T-helper 9 cell (primary cell): ENCODE measurements around the gene XIRP1.

Source experiments
- DNase-seq: peaks from one replicate; pipeline ENCODE4 v3.0.0-alpha.2; 2020

XIRP1 gene

DNA sequence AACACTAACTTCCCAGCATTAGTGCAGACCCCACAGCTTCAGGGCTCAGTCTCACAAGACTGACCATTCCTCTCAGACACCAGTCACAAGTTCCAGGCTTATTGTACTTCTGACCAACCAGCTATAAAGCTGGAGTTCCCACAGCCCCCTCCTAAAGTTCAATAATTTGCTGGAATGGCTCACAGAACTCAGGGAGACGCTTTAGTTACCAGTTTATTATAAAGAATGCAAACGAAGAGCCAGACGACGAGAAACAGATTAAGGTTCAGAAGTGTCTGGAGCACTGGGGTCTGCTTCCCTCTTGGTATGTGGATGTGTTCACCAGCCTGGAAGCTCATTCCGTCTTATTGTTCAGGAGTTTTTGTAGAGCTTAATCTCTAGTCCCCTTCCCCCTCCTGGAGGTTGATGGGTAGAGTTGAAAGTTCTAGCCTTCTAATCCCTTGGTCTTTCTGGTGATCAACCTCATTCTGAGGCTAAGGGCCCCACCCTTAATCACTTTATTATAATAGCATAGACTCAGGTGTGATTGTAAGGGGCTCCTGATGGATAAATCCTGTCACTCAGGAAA, 34.2 kb downstream of the XIRP1 start:
- DNase-seq = no peak

DNA sequence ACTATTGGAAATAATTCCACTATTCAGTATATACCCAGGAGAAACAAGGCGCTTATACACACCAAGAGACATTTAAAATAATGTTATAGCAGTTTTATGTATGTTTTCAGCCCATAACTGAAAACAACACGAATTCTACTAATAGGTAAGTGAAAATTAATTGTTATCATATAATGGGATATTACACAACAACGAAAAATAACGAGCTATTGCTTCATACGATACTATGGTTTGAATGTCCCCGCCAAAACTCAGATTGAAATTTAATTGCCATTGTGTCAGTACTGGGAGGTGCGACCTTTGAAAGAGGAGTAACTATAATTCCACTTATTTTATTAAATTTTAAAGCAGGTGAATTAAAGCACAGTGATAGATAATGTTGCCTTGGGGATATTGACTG, 35.0 kb downstream of the XIRP1 start:
- DNase-seq = no peak

DNA sequence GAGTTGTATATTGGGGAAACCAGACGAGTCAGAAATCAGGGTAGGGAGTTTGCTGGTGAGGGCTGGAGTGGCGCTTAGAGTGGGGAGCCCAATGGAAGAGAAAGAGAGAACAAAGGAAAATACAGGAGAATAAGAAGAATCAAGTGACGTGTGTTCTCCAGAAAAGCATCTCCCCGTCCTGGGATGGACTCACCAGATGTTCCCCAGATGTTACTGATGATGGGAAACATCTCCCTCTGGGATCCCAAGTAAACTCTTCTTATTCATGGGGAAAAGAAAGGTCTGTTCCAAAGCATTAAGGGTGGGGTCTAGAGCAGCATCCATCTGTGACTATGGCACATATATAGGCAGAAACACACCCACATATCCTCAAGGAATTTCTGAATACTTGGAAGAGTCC, 36.0 kb downstream of the XIRP1 start:
- DNase-seq = no peak

DNA sequence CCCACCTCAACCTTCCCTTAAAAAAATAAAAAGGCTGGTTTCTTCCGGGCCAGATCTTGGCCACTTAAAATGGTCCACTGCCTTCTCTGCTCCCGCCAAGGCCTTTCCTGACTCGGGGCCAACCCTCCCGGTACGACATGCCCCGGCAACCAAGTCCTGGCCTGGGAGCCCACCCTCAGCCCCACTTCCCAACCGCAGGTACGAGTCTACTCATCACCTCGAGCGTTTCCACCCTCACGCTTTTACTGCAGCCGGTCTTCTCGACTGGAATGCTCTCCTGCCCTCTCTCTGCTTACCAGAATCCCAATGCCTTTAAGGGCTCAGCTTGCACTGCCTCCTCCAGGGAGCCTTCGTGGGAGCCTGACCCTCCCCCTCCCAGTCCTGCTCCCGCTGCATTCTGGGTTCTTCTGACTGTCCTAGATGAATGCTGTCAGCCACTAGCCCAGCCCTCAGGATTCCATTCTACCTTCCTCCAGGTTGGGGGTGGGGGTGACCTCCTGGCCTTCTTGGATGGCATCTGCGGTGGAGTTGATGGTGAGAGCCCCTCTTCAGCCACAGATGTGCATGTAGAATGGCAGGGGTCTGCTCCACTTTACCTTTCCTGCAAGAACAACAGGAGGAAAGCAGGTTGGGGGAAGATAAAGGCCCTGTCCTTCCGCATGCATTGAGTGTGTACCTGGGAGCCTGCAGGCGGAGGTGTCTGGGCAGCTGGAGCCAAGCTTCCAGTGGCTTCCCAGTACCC, 37.9 kb downstream of the XIRP1 start:
- no peak for DNase-seq

DNA sequence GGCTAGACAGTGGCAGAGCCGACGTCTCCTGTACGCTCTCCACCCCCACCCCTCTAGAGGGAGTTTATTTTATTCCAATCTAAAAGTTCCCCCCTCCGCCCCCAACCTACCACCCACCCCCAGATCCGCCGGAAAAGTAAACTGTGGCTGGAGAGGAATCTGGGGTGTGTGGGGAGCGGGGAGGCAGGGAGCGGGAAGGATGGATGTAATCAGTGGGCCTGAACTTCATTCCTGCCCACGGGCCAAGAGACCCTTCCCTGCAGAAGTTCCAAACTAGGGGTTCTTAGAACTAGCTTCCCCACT, 38.5 kb downstream of the XIRP1 start:
- no peak for DNase-seq

DNA sequence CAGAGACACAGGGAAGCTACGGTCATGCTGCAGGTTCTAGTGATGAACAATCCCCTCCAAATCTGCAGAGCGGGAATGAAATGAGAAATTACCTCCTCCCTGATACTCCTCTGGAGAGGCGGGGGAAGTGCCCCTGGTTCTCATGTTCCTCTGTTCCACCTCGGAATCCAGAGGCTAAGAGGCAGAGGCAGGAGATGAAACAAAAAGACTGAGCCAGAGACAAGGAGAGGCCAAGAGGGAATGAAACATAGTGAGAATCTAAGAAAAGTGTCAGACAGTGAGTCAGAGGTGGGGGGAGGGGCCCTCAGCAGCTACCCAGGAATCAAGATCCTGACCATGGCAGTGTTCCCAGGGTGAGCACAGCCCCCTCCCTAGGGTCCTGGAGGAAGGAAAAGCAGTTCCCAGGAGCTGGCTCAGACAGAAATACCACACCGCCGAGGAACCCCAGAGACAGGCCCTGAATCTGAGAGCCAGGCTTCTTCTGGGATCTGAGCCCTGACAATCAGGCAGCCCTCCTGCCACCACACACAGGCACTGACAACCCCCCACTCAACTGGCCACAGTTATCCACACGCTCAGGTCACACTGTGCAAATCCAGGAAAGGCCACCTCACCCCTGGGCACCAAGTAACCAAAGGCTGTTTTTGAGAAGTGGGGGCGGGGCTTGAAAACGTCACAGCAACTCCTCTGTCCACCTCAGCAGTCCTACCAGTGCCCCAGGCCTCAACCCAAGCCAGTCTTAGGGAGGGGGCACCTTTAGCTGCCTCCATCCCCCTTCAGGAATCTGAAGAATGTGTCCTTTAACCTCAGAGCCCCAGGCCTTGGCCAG, 41.4 kb downstream of the XIRP1 start:
- peak; percentile 58 for DNase-seq

DNA sequence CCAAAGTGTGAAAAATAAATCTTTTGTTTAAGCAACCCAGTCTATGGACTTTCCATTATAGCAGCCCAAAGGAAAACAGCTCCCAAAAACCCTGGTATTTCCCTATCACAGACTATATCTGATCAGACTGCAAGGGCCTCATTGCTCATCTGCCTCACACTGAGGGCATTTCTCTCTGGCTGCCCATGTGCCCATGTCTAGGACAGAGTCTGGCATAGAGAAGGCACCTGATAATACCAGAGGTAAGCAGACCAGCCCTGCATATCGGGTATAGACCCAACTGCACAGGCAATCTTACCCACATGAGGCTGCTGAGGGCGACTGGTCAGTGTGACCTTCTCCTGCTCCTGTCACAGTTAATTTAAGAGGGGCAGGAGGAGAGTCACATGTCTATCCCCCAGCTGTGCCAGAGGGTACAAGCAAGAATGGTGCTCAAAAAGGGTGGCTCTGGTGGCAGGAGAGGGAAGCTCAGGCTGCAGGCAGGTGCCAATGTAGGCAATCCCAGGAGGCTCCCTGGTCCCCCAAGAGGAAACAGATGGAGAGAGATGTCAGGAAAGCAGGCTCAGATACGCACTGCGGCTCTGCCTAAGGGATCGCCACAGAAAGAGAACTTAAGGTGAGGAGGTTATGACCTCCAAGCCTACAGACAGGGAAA, 42.1 kb downstream of the XIRP1 start:
- DNase-seq = no peak

DNA sequence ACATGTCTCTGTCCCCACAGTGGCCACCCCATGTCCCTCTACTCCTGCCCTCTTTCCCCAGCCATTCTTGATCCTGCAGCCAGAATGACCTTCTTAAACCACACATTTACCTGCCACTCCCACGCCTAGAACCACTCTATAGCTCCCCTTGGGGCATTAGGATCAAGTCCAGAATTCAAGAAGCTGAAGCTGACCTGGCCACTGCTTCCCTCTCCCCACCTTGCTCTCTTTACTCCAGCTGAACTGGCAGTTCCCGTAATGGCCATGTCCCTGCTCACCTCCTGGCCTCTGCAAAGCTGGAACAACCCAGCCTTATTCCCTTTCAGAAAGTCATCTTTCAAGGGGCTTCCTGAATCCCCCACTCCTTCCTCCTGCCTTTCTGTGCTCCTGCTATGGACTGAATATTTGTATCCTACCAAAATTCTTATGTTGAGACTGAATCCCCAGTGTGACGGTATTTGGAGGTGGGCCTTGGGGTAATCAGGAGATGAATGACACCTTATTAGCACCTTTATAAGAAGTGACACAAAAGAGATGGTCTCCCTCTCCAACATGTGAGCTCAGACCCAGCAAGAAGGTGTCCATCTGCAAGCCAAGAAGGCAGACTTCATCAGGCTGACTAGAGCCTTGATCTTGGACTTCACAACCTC, 42.8 kb downstream of the XIRP1 start:
- no peak for DNase-seq

DNA sequence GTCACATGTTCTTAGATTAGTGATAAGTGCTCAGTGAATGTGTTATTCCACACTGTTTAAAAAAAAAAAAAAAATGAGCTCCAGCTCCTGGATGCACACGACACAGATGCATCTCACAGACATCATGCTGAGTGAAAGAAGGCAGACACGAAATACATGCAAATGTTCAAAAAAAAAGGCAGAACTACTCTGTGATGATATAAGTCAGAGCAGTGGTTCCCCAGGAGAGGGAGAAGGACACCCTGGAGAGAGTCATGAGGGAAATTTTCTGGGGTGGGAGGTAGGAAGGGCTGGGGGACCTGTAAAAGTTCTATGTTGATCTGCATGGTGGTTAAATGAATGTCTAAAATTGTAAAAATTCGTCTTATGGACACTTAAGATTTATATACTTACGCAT, 43.3 kb downstream of the XIRP1 start:
- DNase-seq = no peak

DNA sequence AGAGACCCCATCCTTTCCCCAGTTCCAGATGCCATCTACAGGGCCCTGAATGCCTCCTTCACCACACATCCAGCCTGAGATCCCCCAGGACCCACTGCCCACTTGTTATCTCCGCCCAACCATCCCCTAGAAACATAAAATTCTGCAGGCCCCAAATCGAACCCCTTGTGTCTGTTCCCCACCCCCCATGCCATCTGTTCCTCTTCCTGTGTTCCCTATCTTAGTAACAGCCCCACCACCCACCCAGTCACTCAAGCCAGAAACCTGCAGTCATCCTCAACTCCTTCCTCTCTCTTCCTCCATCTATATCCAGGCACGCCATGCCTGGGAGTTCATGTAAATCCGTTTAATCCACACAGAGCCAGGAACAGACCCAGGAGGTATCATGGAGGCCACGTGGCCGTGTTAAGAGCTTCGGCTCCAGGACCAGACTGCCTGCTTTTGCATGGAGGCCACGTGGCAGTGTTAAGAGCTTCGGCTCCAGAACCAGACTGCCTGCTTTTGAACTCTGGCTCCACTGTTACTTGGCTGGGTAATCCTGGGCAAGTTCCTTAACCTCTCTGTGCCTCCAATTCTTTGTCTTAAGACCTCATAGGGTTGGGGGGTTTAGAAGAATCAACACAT, 43.8 kb downstream of the XIRP1 start:
- DNase-seq = no peak

DNA sequence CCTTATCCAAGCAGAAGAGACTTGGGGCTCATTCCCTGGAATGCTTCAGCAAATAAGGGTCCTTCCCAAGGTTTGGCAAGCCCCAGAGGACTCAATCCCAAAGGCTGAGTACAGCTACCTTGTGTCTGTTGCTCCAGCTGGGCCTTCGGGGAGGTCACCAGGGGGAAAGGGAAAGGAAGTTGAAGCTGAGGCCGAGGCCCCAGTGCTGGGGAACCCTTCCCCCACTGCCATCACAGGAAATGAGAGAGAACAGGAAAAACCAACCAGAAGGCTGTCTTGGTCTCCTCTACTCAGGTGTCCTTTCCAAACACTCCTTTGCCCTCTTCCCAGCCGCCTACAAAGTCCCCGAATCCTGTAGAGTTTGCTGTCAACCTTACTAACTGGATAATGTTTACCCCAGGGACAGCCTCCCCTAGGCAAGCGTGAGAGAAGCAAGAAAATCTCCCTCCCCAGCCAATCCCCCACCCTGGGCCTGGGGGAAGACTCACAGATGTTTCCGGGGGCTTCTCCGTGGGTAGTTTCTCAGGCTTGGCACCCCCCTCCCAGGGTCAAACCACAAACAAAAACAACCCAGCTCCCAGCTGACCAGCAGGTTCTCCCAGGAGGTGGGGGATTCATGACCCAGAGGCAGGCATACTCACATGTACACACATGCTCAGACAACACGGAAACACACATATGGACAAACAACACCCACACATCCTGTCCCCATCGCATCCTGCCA, 44.5 kb downstream of the XIRP1 start:
- peak; percentile 35 for DNase-seq

DNA sequence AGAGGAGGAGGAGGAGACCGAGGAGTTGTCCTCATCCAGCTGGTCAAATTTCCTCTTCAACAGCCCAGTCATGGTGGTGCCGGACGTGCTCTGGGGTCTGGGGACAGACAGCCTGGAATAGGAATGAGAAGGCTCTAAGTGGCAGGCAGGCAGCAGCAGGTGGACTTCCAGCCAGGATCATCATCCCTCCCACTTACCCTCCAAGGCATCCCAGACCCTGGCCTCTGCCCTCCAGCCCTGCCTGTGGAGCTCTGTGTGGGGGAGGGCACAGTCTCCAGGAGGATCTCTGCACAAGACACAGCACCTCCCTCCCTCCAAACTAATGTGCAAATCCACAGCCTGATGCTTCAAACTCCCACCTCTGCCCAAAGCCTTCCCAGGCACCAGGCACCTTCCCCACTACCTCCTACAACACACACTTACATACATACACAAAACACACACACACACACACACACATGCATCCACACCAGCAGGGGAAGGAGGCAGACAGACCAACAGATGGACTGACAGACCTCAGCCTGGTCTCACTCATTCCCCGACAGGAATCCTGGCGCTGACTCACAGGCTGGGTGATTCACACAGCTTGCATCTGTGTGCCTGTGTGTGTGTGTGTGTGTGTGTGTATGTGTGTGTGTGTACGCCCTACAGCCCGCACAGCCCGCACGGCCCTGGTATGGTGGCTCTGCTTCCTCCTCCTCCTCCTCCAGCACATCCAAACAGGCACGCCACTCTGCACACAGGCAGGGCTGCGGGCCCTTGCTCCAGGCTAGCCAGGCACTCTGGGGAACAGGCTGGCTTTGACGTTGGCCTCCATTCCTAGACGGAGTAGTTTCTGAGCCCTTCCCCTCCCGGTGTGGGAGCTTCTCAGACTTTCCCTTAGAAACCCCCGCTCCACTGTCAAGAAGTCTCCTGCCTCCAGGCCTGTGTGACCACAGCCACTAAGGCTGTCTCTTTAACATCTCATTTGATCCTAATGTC, 45.5 kb downstream of the XIRP1 start:
- peak; percentile 51 for DNase-seq

DNA sequence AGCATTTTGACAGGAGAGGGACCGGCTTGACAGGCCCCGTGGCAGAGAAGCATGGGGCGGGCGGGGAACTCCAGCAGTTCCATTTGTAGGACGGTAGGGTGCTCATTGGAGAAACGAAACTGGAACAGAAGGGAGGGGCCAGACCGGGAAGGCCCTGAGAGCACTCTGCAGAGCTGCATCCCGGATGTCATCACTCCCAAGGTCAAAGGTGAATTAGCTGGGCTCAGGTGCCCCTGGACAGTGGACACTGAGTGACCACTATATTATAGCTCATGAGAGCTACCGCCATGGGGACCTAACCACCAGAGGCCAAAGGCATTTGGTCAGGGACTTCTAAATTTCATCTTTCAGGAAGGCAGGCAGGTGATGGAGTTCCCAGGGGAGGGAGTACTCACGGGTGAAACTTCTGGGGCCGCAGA, 46.3 kb downstream of the XIRP1 start:
- no peak for DNase-seq

DNA sequence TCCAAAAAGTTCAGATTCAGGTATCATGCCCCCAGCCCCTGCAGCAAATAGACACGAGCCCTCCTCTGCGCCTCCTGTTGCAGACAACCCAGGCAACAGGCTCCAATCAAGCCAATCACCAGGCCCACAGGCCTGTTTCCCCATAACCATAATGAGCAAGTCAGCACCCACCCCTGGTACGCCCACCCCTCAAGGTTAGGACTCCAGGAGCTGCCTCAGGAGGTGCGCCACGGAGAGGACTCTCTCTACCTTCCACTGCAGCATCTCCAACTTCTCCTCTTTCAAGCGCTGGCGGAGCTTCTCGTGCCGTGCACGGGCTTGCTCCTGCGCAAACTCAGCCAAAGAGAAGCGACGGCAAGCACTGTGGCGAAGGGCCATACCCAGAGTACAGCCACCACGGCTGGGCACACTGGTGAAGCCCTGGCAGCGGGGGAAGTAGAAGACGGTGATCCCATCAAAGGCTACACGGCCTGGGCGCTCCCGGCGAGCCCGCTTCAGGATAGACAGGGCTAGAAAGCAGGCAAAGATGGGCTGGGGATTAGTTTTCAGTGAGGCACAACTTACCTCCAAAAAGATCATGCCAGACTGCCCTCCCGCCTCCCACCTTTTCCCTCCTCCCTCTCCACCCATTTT, 47.5 kb downstream of the XIRP1 start:
- DNase-seq = no peak

DNA sequence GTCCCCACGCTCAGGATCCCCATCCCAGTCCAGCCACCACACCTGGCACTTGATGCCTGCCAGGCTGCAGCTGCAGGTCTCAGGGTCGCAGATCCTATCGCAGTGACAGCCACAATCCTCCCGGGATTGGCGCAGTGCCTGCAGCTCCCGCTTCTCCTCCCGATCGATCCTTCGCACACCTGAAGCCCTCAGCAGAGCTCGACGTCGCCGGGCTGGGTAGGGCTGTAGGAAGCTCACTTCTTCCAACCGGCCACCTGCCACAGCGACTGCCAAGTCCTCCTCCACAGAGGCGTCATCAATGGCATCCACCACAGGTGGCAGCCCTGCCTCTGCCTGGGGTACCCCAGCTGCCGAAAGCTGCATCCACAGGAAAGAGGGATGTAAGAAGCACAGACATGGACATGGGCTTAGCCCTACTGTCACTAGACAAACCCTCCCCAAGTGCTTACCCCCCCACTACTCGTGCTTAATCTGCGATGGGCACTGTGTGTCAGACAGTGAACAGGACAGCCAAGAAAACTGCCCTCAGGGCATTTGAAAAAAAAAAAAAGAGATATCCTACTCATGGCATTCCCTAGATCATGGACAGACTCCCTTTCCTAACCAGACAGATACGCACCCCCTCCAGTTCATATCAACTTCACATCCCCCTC, 48.2 kb downstream of the XIRP1 start:
- DNase-seq = no peak

DNA sequence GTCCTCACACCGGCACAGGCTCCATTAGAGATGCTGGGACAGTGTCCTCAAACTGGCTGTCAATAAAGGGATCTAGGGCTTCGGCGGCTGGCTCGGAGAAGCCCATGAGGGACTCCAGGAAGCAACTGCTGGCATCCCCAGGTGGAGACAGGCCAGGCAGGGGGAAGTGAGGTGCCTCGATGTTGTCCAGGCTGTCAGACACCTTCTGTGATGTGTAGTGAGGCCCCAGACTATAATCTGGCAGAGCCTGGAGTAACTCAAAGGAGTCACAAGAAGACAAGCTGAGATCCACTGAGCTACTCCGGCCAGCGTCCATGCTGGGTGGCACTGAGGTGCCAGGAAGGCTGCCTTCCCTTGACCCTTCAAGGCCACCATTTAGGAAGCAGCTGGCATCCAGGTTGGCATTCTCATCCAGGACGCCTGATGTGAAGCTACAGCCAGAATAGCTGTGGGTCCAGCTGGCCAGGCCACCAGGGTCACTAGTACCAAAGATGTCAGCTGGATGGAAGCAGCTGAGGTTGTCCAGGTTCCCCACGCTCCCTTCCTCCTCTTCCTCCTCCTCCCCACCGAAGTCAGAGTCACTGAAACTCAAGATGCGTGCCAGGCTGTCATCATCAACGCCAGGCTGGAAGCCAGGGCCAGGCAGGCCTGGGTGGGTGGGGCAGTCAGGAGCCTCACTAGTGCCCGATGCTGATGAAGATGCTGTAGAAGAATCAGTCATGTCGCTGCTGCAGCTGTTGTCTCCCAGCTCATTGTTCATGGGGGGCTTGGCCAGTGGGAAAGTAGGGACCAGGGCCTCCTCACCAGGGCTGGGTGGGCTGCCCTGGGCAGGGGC, 49.1 kb downstream of the XIRP1 start:
- no peak for DNase-seq

DNA sequence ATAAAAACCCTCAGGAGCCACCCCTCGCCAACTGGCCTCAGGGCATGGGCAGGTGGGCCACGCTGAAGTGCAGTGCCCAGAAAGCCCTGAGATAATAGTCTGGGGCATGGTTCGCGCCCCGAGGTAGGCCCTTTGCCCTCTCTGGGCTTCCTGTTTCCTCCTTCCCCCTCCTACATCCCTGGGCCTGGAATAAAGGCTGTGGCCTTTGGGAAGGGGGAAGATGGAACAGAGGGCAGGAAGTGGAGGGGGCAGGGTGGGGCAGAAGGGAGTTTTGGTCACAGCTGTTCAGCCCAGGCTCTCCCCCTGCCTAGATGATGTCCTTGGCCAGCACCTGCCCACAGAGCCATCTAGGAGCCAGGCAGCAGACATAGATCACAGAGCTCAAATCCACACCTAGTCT, 50.3 kb downstream of the XIRP1 start:
- no peak for DNase-seq

DNA sequence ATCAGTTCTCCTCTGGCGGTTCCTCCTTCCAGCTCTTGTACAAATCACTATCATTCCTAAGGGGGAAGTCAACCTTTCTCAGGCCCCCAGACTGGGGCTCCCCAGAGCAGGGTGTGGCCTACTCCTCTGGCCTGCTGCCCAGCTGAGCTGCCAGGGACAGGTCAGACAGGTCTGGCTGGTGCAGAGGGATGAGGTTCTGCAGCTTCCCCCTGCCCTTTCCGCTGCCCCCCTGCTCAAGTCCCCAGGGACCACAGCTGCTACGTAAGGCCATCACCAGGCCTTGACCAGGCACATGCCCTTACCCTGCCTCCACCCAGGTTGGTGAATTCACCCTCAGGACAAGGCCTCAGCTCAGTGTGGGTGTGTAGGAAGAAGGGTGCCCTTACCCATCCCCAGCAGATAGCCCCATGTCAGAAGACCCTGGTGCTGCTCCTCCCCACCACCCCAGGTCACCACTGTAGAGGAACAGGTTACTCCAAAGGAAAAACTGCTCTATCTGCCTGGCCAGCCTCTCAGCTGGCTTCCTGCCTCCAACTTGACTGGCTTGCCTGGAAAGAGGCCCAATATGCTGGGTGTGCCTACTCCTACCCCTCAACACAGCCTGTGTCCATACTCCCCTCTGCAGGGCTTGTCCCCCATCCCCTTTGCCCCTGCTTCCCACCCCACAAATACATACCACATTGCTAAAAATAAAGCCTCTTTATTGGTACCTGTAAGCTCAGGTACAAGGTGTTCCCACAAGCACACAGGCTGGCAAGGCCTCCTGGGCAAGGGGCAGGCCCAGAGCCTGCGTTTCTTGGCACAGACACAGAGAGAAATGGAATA, 51.0 kb downstream of the XIRP1 start:
- no peak for DNase-seq
